K562 (cell line): ENCODE results near the gene UPF2. TPM values are rescaled to one million over a fixed set of nuclear protein-coding genes. Genes with fewer than 3 reads are reported as not detected.

Experiments
- ATAC-seq: fragments of 200-7000 bp; cut with Tn5 transposase; 3 replicates; pipeline ENCODE4 v1.9.1; 2020; ENCODE audit warnings: moderate library complexity
- BruUV-seq: library from RNA; stranded (reverse); fragments of 400-500 nt; replicated peaks from 2 replicates; lab custom pipeline; 2021; lab: Mats Ljungman, UMichigan
- CTCF ChIA-PET: fragments of 300-600 bp; formaldehyde crosslinking; extraction: SDS; loops from one replicate; lab custom pipeline; 2021; ENCODE audit warnings: low intra/inter-chr PET ratio; lab: Yijun Ruan, JAX
- POLR2A ChIA-PET: fragments of 300-600, 350-650 bp; sonication (Branson Sonifier 250); formaldehyde crosslinking; extraction: SDS; loops from one replicate; lab custom pipeline; 2021; ENCODE audit warnings: antibody characterized with exemption, inconsistent platforms; lab: Yijun Ruan, JAX
- DNase-seq, 4 experiments: peaks; one replicate each; pipeline versions ENCODE4 v3.0.0 to v3.0.0-alpha.2; 2011 to 2018; ENCODE audit warnings: low spot score in 3 of 4, mixed read lengths in 3 of 4; ENCODE audit errors: extremely low read depth in 1 of 4
- FAIRE-seq: peaks from 2 replicates; lab custom pipeline; 2011; peaks lifted over from hg19 to GRCh38; lab: Jason Lieb, UNC
- H2AFZ ChIP-seq: 2 replicates; pipeline ENCODE4 v1.6.0; 2011; ENCODE audit warnings: low read depth, low read length, control low read depth, inconsistent platforms
- H3K27ac ChIP-seq: fragments of 200-600 bp; 3 replicates; pipeline ENCODE4 v1.8.0; 2011; ENCODE audit warnings: low read depth, mild to moderate bottlenecking, control low read depth, inconsistent platforms, low read length, moderate library complexity, mixed read lengths; ENCODE audit errors: extremely low read depth
- H3K27me3 ChIP-seq, 2 experiments: fragments of 300-600 bp in 1 of 2; 2 replicates in 1 of 2; 3 replicates in 1 of 2; pipeline versions ENCODE4 v1.6.0 to v1.8.0; 2011; ENCODE audit warnings: inconsistent platforms in 2 of 2, low read length in 2 of 2, mild to moderate bottlenecking in 1 of 2, mixed read lengths in 1 of 2, moderate library complexity in 1 of 2; ENCODE audit not compliant: control insufficient read depth in 2 of 2, insufficient read depth in 2 of 2
- H3K36me3 ChIP-seq: fragments of 300-600 bp; 3 replicates; pipeline ENCODE4 v1.8.0; 2011; ENCODE audit warnings: mild to moderate bottlenecking, low read length, inconsistent platforms; ENCODE audit not compliant: control insufficient read depth, insufficient read depth
- H3K4me1 ChIP-seq, 2 experiments: fragments of 200-600 bp in 1 of 2; replicated peaks in 1 of 2; 2 replicates in 1 of 2; 3 replicates in 1 of 2; pipeline versions ENCODE4 v1.5.1 to v1.8.0; 2011; ENCODE audit warnings: inconsistent platforms in 2 of 2, low read length in 2 of 2, mild to moderate bottlenecking in 1 of 2, mixed read lengths in 1 of 2, moderate library complexity in 1 of 2; ENCODE audit not compliant: control insufficient read depth in 2 of 2, insufficient read depth in 2 of 2
- H3K4me2 ChIP-seq: 2 replicates; pipeline ENCODE4 v1.6.1; 2011; ENCODE audit warnings: low read length, control low read depth, inconsistent platforms, mixed read lengths; ENCODE audit not compliant: insufficient read depth
- H3K4me3 ChIP-seq: fragments of 200-600 bp; sonication (generic), shearing (Covaris generic); 2 replicates; pipeline ENCODE4 v1.5.1; 2016; ENCODE audit warnings: control low read depth, inconsistent platforms
- H3K79me2 ChIP-seq: fragments of 200-600 bp; 3 replicates; pipeline ENCODE4 v1.8.0; 2011; ENCODE audit warnings: low read length, inconsistent platforms; ENCODE audit not compliant: control insufficient read depth, insufficient read depth
- H3K9ac ChIP-seq, 2 experiments: 2 replicates each; pipeline versions ENCODE4 v1.6.0 to v1.6.1; 2011; ENCODE audit warnings: low read depth in 2 of 2, low read length in 2 of 2, control low read depth in 1 of 2, inconsistent platforms in 1 of 2, mild to moderate bottlenecking in 1 of 2, mixed read lengths in 1 of 2; ENCODE audit not compliant: insufficient read depth in 1 of 2
- H3K9me1 ChIP-seq: one replicate; pipeline ENCODE4 v1.6.0; 2011; ENCODE audit warnings: inconsistent platforms, mild to moderate bottlenecking, low read length, moderate library complexity; ENCODE audit not compliant: control insufficient read depth, insufficient read depth
- H3K9me3 ChIP-seq: replicated peaks from 2 replicates; pipeline ENCODE4 v1.5.1; 2011; ENCODE audit warnings: low read depth, low read length, inconsistent platforms; ENCODE audit not compliant: control insufficient read depth, insufficient read depth
- H4K20me1 ChIP-seq: replicated peaks from 2 replicates; pipeline ENCODE4 v1.6.1; 2011; ENCODE audit warnings: low read length, inconsistent platforms, mixed read lengths; ENCODE audit not compliant: control insufficient read depth, insufficient read depth
- BCOR ChIP-seq: fragments of 450-650 bp; IDR thresholded peaks from 2 replicates; pipeline ENCODE4 v1.6.1; 2016
- DNMT1 ChIP-seq: fragments of 450-650 bp; IDR thresholded peaks from 2 replicates; pipeline ENCODE4 v1.6.1; 2016; ENCODE audit warnings: antibody characterized with exemption, mild to moderate bottlenecking
- NR0B1 ChIP-seq: fragments of 450-650 bp; IDR thresholded peaks from one replicate; pipeline ENCODE4 v1.6.1; 2018; ENCODE audit warnings: mild to moderate bottlenecking, moderate library complexity; ENCODE audit not compliant: partially characterized antibody
- PRMT5 ChIP-seq: sonication (generic); formaldehyde crosslinking; IDR thresholded peaks from 2 replicates; pipeline ENCODE4 v1.5.0; 2020; ENCODE audit warnings: missing genetic modification reagents
- ZBED1 ChIP-seq: IDR thresholded peaks from 2 replicates; pipeline ENCODE4 v1.6.1; 2014
- ZNF197 ChIP-seq: fragments of 200-800 bp; sonication (Bioruptor generic); IDR thresholded peaks from 2 replicates; pipeline ENCODE4 v1.6.1; 2016; ENCODE audit warnings: low read depth, missing genetic modification characterization, missing compliant biosample characterization
- ZNF347 ChIP-seq: fragments of 450-650 bp; formaldehyde crosslinking; IDR thresholded peaks from 2 replicates; pipeline ENCODE4 v1.4.0; 2020; ENCODE audit warnings: low read depth, mild to moderate bottlenecking, moderate library complexity
- ZNF518B ChIP-seq: fragments of 250-450 bp; sonication (Bioruptor Pico); IDR thresholded peaks from 2 replicates; pipeline ENCODE4 v1.5.0; 2021; ENCODE audit warnings: mild to moderate bottlenecking, moderate library complexity
- ZZZ3 ChIP-seq: fragments of 450-650 bp; IDR thresholded peaks from 2 replicates; pipeline ENCODE4 v1.6.1; 2016; ENCODE audit warnings: antibody characterized with exemption, mild to moderate bottlenecking, moderate library complexity
- WGBS: fragments of 100-300 bp; shearing (Covaris generic); methylation state at CpG from one replicate; pipeline ENCODE4 v1.1.6; 2016; ENCODE audit warnings: low coverage, mixed read lengths; ENCODE audit not compliant: insufficient coverage; ENCODE audit errors: missing lambda C conversion rate; 5-methylcytosine and 5-hydroxymethylcytosine counted together
- in situ Hi-C: fragments of 300-500 bp; cut with MboI; formaldehyde crosslinking; loops from 4 replicates; pipeline ENCODE4 v1.15.0; 2018; ENCODE audit warnings: inconsistent platforms, mixed read lengths
- intact Hi-C: fragments of 100-400 bp; cut with micrococcal nuclease; formaldehyde crosslinking; loops from 2 replicates; pipeline ENCODE4 v1.14.2; 2022
- polyA plus RNA-seq, 8 experiments: library from polyadenylated mRNA; depleted of rRNA in 4 of 8; stranded (reverse) in 5 of 8; unstranded in 3 of 8; fragments of >200 nt; fragmentation: Nextera tagmentation in 2 of 8; fragmentation: Illumina TruSeq in 1 of 8; extraction: Ambion mirVana in 2 of 8; extraction: Trizol in 1 of 8; gene quantifications; 2 replicates each; pipeline versions ENCODE4 v1.2.1 to v1.2.3, GENCODE V29; 2011 to 2014; ENCODE audit warnings: inconsistent platforms in 1 of 8, missing spikeins in 1 of 8
- total RNA-seq, 7 experiments: library from RNA; depleted of rRNA in 6 of 7; stranded (reverse); fragments of >200 nt in 6 of 7; fragmentation: Illumina TruSeq in 2 of 7; extraction: Trizol in 2 of 7; gene quantifications; 2 replicates each; pipeline versions ENCODE4 v1.2.1 to v1.2.3, GENCODE V29; 2011 to 2021; ENCODE audit warnings: low replicate concordance in 1 of 7

The UPF2 gene
- total and polyA plus RNA-seq, 9 of the 15 experiments (the other 6 are each of a cell fraction or from before 2014, with no cell fraction given) = 13.9 to 37.7 (median 23.7) TPM

- in situ Hi-C loops = no loop called here
- Histone ChIP-seq H2AFZ (no peak overlapping the region), H3K36me3 (no peaks in the 10 kb centered on the region)
- no peak for FAIRE-seq
- no peak for TF ChIP-seq ZZZ3
- TF ChIP-seq ZNF347 (CRISPR knock-in tag) = no peak
- TF ChIP-seq PRMT5 = no peak
- TF ChIP-seq ZNF518B = no peak
- no peak for TF ChIP-seq DNMT1
- TF ChIP-seq BCOR = no peak
- no peak for TF ChIP-seq ZBED1
- no peak for TF ChIP-seq ZNF197 (CRISPR knock-in tag)
- TF ChIP-seq NR0B1 = no peak
- TF ChIP-seq, all 486 proteins: peak for 0
- no peak overlapping the region for H3K27ac ChIP-seq
- no peaks in the 10 kb centered on the region for H3K27me3 ChIP-seq
- no peak; the same call in 2 of the 3 replicates for ATAC-seq
- no peaks in the 10 kb centered on the region; a peak in 1 of 5 replicates for H3K4me1 ChIP-seq
- H3K4me2 ChIP-seq = no peak overlapping the region
- H3K4me3 ChIP-seq = no peak overlapping the region
- no peaks in the 10 kb centered on the region for H3K9me3 ChIP-seq
- H3K9ac ChIP-seq = no peak overlapping the region
- WGBS = 63% methylated on average over 8 of the region's 8 CpGs
- ChIA-PET POLR2A (no interaction called here), CTCF (no interaction called here)
- H3K79me2 ChIP-seq = no peaks in the 10 kb centered on the region; the same call in 2 of the 3 replicates
- H4K20me1 ChIP-seq = no peaks in the 10 kb centered on the region
- no TSS peak for BruUV-seq
- no peak for DNase-seq
- H3K9me1 ChIP-seq = no peaks in the 10 kb centered on the region
- intact Hi-C loops = no loop called here
Measured at GRCh38 chr10:12081470-12081869, 38.9 kb upstream of the UPF2 start.
